Spleen (tissue), 11 donors: ENCODE results near the gene DNHD1. TPM values are rescaled to one million over a fixed set of nuclear protein-coding genes. Genes with fewer than 3 reads are reported as not detected.

Source experiments
- DNase-seq: peaks from one replicate; pipeline ENCODE4 v3.0.0-alpha.2; 2020
- H3K27ac ChIP-seq, 8 donors: fragments of 200-600 bp; sonication (generic) in 7 of 8; 1 replicate in 4 of 8; 2 replicates in 4 of 8; pipeline versions ENCODE4 v1.5.0 to v1.8.0; 2016 to 2021; ENCODE audit warnings: inconsistent platforms in 4 of 8, mild to moderate bottlenecking in 4 of 8, moderate library complexity in 1 of 8
- H3K27me3 ChIP-seq, 7 donors: fragments of 200-600 bp; sonication (generic) in 6 of 7; replicated peaks in 1 of 7; 1 replicate in 4 of 7; 2 replicates in 3 of 7; pipeline versions ENCODE4 v1.5.0 to v1.8.0; 2016 to 2021; ENCODE audit warnings: inconsistent platforms in 3 of 7, mild to moderate bottlenecking in 1 of 7
- H3K36me3 ChIP-seq, 6 donors: fragments of 200-600 bp; sonication (generic) in 5 of 6; 1 replicate in 4 of 6; 2 replicates in 2 of 6; pipeline versions ENCODE4 v1.5.0 to v1.8.0; 2016 to 2021; ENCODE audit warnings: inconsistent platforms in 2 of 6
- H3K4me1 ChIP-seq, 6 donors: fragments of 200-600 bp; sonication (generic) in 5 of 6; 1 replicate in 3 of 6; 2 replicates in 3 of 6; pipeline versions ENCODE4 v1.5.0 to v1.8.0; 2016 to 2021; ENCODE audit warnings: inconsistent platforms in 3 of 6
- H3K4me3 ChIP-seq, 8 donors: fragments of 200-600 bp; sonication (generic) in 7 of 8; 1 replicate in 4 of 8; 2 replicates in 4 of 8; pipeline versions ENCODE4 v1.5.0 to v1.8.0; 2016 to 2021; ENCODE audit warnings: inconsistent platforms in 4 of 8, mild to moderate bottlenecking in 4 of 8, moderate library complexity in 2 of 8
- H3K9me3 ChIP-seq, 8 donors: fragments of 200-600 bp; sonication (generic) in 7 of 8; 1 replicate in 4 of 8; 2 replicates in 4 of 8; pipeline versions ENCODE4 v1.5.0 to v1.8.0; 2016 to 2021; ENCODE audit warnings: inconsistent platforms in 4 of 8
- CTCF ChIP-seq, 11 experiments: fragments of 200-600 bp in 7 of 11; fragments of 450-650 bp in 4 of 11; sonication (generic) in 4 of 11; IDR thresholded peaks in 8 of 11; conservative IDR thresholded peaks in 3 of 11; 1 replicate in 7 of 11; 2 replicates in 4 of 11; pipeline versions ENCODE4 v1.4.0 to v1.8.0; 2016 to 2021; ENCODE audit warnings: antibody characterized with exemption in 11 of 11, inconsistent platforms in 4 of 11, mild to moderate bottlenecking in 1 of 11
- POLR2A ChIP-seq, 3 donors: fragments of 450-650 bp; IDR thresholded peaks; one replicate each; pipeline ENCODE4 v1.5.1; 2017; ENCODE audit warnings: antibody characterized with exemption in 3 of 3, mild to moderate bottlenecking in 1 of 3
- POLR2AphosphoS5 ChIP-seq, 3 donors: sonication (generic); formaldehyde crosslinking; IDR thresholded peaks; one replicate each; pipeline ENCODE4 v1.5.1; 2017; ENCODE audit warnings: antibody characterized with exemption in 3 of 3
- WGBS, 5 donors: extraction: QIAGEN DNeasy Blood & Tissue Kit in 3 of 5; methylation state at CpG; one replicate each; pipeline versions ENCODE4 v1.1.5 to v1.1.7; 2013 to 2018; 5-methylcytosine and 5-hydroxymethylcytosine counted together
- intact Hi-C: fragments of 100-400 bp; cut with DNase I; formaldehyde crosslinking; loops from one replicate; pipeline ENCODE4 v1.15.0; 2023; ENCODE audit warnings: low total_unique reads
- polyA plus RNA-seq, 3 donors: library from polyadenylated mRNA; stranded (reverse); fragments of 200-250 nt; gene quantifications; one replicate each; pipeline ENCODE4 v1.2.1, GENCODE V29; 2013
- total RNA-seq, 7 donors: library from RNA; depleted of rRNA in 3 of 7; stranded (reverse); fragments of >200 nt in 3 of 7; fragmentation: NEBNext Ultra II Directional in 4 of 7; extraction: Animal tissue kit (Norgen Biotek cat#: 25700) in 4 of 7; gene quantifications; one replicate each; pipeline versions ENCODE4 v1.1.0 to v1.2.1, GENCODE V29; 2016 to 2021
- donor health status: healthy with polysubstance abuse.
- donor health status: DM: no; HTN: no; CAD: no; lungs with moderate emphysema.
- donor health status: DM: no; HTN: no; CAD: no.
- donor health status: Bipolar disorder and iron deficiency.
- donor health status: healthy.
- donor health status: DM: no; HTN: no; CAD: no.
- donor health status: DM: yes; HTN: yes; CAD: no.

Gene DNHD1
- total and polyA plus RNA-seq, 10 donors = 6.0 to 40.7 (median 25.8) TPM

- Histone ChIP-seq H3K9me3 (no peaks in the 10 kb centered on the region), H3K27ac (no peak overlapping the region), H3K4me1 (peaks cover 0 to 6% (median 0%) of the 10 kb centered on the region in 6 donors), H3K4me3 (no peak overlapping the region), H3K36me3 (peaks cover 0 to 91% (median 45%) of the 10 kb centered on the region in 6 donors), H3K27me3 (no peaks in the 10 kb centered on the region)
- 75 to 88% (median 84%) methylated on average over 3 of the region's 3 CpGs for WGBS, 5 donors
- intact Hi-C loops = loop anchor here (10.0 kb wide), 1 partner anchor 59 kb away; no protein-coding TSS in a partner anchor
- no peak for DNase-seq
- no peak for TF ChIP-seq CTCF (IDR thresholded peaks at IDR 0.05 in 8 of 11, conservative IDR thresholded peaks at IDR 0.05 in 3 of 11)
- TF ChIP-seq POLR2AphosphoS5 (IDR thresholded peaks at IDR 0.05) = no peak
- TF ChIP-seq POLR2A (IDR thresholded peaks at IDR 0.05) = no peak
These were observed 97.2 kb downstream of the DNHD1 start for GRCh38 chr11:6594142-6594768.

- Histone ChIP-seq H3K4me1 (peaks cover 3 to 27% (median 15%) of the 10 kb centered on the region in 6 donors), H3K36me3 (peaks cover 0 to 99% (median 66%) of the 10 kb centered on the region in 6 donors), H3K27ac (no peak overlapping the region), H3K9me3 (no peaks in the 10 kb centered on the region), H3K27me3 (no peaks in the 10 kb centered on the region), H3K4me3 (no peak overlapping the region)
- intact Hi-C loops = loop anchor here (10.0 kb wide), 1 partner anchor 62 kb away; no protein-coding TSS in a partner anchor
- 78 to 91% (median 85%) methylated on average over 5 of the region's 5 CpGs for WGBS, 5 donors
- no peak for TF ChIP-seq CTCF (IDR thresholded peaks at IDR 0.05 in 8 of 11, conservative IDR thresholded peaks at IDR 0.05 in 3 of 11)
- no peak for DNase-seq
These were observed 99.3 kb downstream of the DNHD1 start for GRCh38 chr11:6596239-6596877.

DNA sequence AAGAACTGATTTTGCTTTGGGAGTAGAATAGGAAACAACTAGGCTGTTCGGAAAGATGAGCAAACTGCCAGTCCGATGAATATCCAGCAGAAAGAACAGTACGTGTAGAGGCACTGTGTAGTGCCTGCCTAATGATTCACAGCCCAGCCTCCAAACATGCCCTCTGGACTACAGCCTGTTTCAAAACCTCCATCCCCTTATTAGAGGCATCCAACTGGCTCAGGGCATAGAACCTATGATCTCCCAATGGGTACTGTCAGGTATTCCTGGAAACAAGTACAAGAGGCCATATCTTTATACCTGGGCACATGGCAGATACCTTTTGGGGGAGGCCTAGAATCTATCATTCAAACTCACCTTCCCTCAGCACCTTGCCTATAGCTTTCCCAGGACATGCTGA, 101.5 kb downstream of the DNHD1 start:
- 95 to 97% (median 95%) methylated on average over 3 of the region's 3 CpGs for WGBS, 5 donors

More for the DNA sequence above, 101.5 kb downstream of the DNHD1 start:
- no peaks in the 10 kb centered on the region for H3K9me3 ChIP-seq
- H3K27me3 ChIP-seq = no peaks in the 10 kb centered on the region
- peaks cover 18 to 45% (median 30%) of the 10 kb centered on the region in 6 donors for H3K4me1 ChIP-seq
- peaks cover 0 to 82% (median 62%) of the 10 kb centered on the region in 6 donors for H3K36me3 ChIP-seq
- intact Hi-C loops = loop anchor here (10.0 kb wide), 1 partner anchor 64 kb away; no protein-coding TSS in a partner anchor
- DNase-seq = no peak
- H3K4me3 ChIP-seq = no peak overlapping the region
- no peak overlapping the region for H3K27ac ChIP-seq
- no peak for TF ChIP-seq POLR2A (IDR thresholded peaks at IDR 0.05)
- TF ChIP-seq CTCF (IDR thresholded peaks at IDR 0.05 in 8 of 11, conservative IDR thresholded peaks at IDR 0.05 in 3 of 11) = no peak
- TF ChIP-seq POLR2AphosphoS5 (IDR thresholded peaks at IDR 0.05) = no peak
